HCT116 (cell line): ENCODE measurements around the gene SYMPK.

Experiments used
- MAX ChIP-seq: IDR thresholded peaks from 2 replicates; pipeline ENCODE4 v1.6.1; 2012
- POLR2AphosphoS5 ChIP-seq: IDR thresholded peaks from 2 replicates; pipeline ENCODE4 v1.6.1; 2011; ENCODE audit warnings: mild to moderate bottlenecking, low read depth, low read length, moderate library complexity
- TF ChIP-seq, protein P1 (sequence below): IDR thresholded peaks from 2 replicates; pipeline ENCODE4 v1.6.1; 2012
- TF ChIP-seq, protein P2 (sequence below), 3 experiments: fragments of 200-600 bp in 1 of 3; sonication (generic) in 1 of 3; IDR thresholded peaks in 2 of 3; conservative IDR thresholded peaks in 1 of 3; 2 replicates each; pipeline ENCODE4 v1.5.1; 2012 to 2017; ENCODE audit warnings: low read depth in 2 of 3, low read length in 2 of 3, antibody characterized with exemption in 1 of 3, borderline replicate concordance in 1 of 3, control low read depth in 1 of 3, mild to moderate bottlenecking in 1 of 3, mixed read lengths in 1 of 3, mixed run types in 1 of 3, moderate library complexity in 1 of 3; ENCODE audit not compliant: insufficient read depth in 1 of 3

DNA sequence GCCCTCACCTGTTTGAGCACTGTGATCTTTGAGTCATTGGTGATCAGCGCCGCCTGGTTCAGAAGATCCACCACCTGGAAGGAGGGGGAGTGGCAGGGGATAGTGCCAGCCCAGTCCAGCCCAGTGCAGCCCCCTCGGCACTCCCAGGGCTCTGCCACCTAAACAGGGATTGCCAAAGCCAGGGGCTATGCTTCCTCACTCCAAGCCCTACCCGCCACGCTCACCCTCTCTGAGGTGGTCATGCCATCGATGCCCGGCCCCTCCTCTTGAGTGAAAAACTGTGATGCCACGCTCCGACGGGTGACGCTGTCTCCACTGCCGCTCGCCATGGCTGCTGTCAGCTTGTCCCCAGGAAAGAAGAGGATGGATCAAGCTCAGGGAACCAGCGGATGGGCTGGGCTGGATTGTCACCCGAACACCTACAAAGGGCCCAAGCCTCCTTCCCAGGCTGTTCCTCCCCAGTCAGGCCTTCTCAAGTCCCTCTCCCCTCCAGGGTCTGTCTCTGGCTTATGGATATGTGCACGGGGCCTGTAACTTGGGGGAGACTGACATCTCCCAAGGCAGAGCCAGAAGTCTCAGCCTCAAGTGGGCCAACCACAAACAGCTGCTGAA, 8.7 kb downstream of the SYMPK start:
- TF ChIP-seq MAX, result no peak
- TF ChIP-seq, protein P1, sequence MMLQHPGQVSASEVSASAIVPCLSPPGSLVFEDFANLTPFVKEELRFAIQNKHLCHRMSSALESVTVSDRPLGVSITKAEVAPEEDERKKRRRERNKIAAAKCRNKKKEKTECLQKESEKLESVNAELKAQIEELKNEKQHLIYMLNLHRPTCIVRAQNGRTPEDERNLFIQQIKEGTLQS, result no peak
- TF ChIP-seq, protein P2, sequence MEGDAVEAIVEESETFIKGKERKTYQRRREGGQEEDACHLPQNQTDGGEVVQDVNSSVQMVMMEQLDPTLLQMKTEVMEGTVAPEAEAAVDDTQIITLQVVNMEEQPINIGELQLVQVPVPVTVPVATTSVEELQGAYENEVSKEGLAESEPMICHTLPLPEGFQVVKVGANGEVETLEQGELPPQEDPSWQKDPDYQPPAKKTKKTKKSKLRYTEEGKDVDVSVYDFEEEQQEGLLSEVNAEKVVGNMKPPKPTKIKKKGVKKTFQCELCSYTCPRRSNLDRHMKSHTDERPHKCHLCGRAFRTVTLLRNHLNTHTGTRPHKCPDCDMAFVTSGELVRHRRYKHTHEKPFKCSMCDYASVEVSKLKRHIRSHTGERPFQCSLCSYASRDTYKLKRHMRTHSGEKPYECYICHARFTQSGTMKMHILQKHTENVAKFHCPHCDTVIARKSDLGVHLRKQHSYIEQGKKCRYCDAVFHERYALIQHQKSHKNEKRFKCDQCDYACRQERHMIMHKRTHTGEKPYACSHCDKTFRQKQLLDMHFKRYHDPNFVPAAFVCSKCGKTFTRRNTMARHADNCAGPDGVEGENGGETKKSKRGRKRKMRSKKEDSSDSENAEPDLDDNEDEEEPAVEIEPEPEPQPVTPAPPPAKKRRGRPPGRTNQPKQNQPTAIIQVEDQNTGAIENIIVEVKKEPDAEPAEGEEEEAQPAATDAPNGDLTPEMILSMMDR (IDR thresholded peaks at IDR 0.05 in 2 of 3, conservative IDR thresholded peaks at IDR 0.05 in 1 of 3; ENCODE audit: borderline replicate concordance in 1 of 3, insufficient read depth in 1 of 3, low read depth in 2 of 3, low read length in 2 of 3), result no peak
- no peak for TF ChIP-seq POLR2AphosphoS5
